HL-60 (cell line): ENCODE results near the gene FAM167B.

Experiments used
- DNase-seq, 2 experiments: peaks; one replicate each; pipeline ENCODE4 v3.0.0-alpha.2; 2010 to 2020; ENCODE audit warnings: low read depth in 1 of 2, low spot score in 1 of 2
- H3K27ac ChIP-seq: fragments of 250-450 bp; sonication (Bioruptor Pico); replicated peaks from 2 replicates; pipeline ENCODE4 v1.5.1; 2020; ENCODE audit warnings: mild to moderate bottlenecking, moderate library complexity
- H3K27me3 ChIP-seq: fragments of 250-450 bp; sonication (Bioruptor Pico); 2 replicates; pipeline ENCODE4 v1.5.1; 2021; ENCODE audit warnings: mild to moderate bottlenecking, moderate library complexity; ENCODE audit not compliant: insufficient read depth, poor library complexity, severe bottlenecking
- H3K4me3 ChIP-seq: replicated peaks from 2 replicates; pipeline ENCODE4 v1.5.1; 2011; ENCODE audit warnings: mild to moderate bottlenecking, control low read depth, low read length; ENCODE audit not compliant: insufficient read depth
- GABPA ChIP-seq: IDR thresholded peaks from 2 replicates; pipeline ENCODE4 v1.6.1; 2012; ENCODE audit warnings: low read depth
- POLR2AphosphoS5 ChIP-seq: IDR thresholded peaks from 2 replicates; pipeline ENCODE4 v1.6.1; 2012; ENCODE audit warnings: low read depth
- SPI1 ChIP-seq: IDR thresholded peaks from 2 replicates; pipeline ENCODE4 v1.6.1; 2012; ENCODE audit warnings: low read depth, mild to moderate bottlenecking, borderline replicate concordance
- long read RNA-seq: library from polyadenylated mRNA; unstranded; transcript quantifications from one replicate; pipeline ENCODE4 v2.0.0, GENCODE V29; 2020
- TF ChIP-seq, protein P1 (sequence below): IDR thresholded peaks from one replicate; pipeline ENCODE4 v1.5.1; 2011; ENCODE audit warnings: low read length, control low read depth, inconsistent platforms; ENCODE audit not compliant: insufficient read depth
- TF ChIP-seq, protein P2 (sequence below): IDR thresholded peaks from 2 replicates; pipeline ENCODE4 v1.6.1; 2012; ENCODE audit warnings: low read depth; ENCODE audit not compliant: insufficient replicate concordance

The FAM167B gene
- long read RNA-seq, result 0 reads

DNA sequence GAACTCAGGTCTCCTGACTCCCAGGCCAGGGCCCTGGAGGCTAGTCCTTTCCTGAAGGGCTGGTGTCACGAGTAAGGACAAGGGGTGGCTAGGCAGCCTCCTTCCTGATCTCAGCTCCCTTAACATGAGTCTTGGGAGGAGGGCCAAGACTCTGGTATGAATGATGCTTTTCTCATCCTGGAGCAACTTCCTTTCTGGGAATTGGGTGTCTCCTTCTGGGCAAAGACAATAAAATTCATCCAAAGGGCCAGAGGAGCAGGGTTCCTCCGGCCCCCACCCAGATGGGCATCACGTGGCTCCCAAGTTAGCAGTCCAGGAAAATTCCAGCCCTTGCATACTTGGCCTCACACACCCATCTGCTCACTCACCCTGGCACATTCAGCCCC lies at the start of gene FAM167B:
Gene FAM167B (plus strand): TSS at position 335 of the 386 bp plus-strand sequence. CDS start 200 bp downstream, outside the sequence.
- Histone ChIP-seq H3K4me3 (no peak within 1 kb of the TSS), H3K27me3 (no peaks in the 10 kb centered on the region), H3K27ac (no peak within 1 kb of the TSS)
- TF ChIP-seq SPI1, result no peak
- TF ChIP-seq POLR2AphosphoS5, result no peak
- DNase-seq, result no peak

DNA sequence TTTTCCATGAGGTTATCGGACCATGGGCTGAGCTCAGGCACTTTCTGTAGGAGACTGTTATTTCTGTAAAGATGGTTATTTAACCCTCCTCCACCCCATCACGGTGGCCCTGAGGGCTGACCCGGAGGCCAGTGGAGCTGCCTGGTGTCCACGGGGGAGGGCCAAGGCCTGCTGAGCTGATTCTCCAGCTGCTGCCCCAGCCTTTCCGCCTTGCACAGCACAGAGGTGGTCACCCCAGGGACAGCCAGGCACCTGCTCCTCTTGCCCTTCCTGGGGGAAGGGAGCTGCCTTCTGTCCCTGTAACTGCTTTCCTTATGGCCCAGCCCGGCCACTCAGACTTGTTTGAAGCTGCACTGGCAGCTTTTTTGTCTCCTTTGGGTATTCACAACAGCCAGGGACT lies 49.2 kb upstream of the FAM167B start:
- H3K27ac ChIP-seq, result no peak overlapping the region
- H3K4me3 ChIP-seq, result no peak overlapping the region
- DNase-seq, result no peak
- no peak for TF ChIP-seq POLR2AphosphoS5
- TF ChIP-seq, protein P1, sequence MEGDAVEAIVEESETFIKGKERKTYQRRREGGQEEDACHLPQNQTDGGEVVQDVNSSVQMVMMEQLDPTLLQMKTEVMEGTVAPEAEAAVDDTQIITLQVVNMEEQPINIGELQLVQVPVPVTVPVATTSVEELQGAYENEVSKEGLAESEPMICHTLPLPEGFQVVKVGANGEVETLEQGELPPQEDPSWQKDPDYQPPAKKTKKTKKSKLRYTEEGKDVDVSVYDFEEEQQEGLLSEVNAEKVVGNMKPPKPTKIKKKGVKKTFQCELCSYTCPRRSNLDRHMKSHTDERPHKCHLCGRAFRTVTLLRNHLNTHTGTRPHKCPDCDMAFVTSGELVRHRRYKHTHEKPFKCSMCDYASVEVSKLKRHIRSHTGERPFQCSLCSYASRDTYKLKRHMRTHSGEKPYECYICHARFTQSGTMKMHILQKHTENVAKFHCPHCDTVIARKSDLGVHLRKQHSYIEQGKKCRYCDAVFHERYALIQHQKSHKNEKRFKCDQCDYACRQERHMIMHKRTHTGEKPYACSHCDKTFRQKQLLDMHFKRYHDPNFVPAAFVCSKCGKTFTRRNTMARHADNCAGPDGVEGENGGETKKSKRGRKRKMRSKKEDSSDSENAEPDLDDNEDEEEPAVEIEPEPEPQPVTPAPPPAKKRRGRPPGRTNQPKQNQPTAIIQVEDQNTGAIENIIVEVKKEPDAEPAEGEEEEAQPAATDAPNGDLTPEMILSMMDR, result no peak
- no peak for TF ChIP-seq SPI1
- no peaks in the 10 kb centered on the region for H3K27me3 ChIP-seq

DNA sequence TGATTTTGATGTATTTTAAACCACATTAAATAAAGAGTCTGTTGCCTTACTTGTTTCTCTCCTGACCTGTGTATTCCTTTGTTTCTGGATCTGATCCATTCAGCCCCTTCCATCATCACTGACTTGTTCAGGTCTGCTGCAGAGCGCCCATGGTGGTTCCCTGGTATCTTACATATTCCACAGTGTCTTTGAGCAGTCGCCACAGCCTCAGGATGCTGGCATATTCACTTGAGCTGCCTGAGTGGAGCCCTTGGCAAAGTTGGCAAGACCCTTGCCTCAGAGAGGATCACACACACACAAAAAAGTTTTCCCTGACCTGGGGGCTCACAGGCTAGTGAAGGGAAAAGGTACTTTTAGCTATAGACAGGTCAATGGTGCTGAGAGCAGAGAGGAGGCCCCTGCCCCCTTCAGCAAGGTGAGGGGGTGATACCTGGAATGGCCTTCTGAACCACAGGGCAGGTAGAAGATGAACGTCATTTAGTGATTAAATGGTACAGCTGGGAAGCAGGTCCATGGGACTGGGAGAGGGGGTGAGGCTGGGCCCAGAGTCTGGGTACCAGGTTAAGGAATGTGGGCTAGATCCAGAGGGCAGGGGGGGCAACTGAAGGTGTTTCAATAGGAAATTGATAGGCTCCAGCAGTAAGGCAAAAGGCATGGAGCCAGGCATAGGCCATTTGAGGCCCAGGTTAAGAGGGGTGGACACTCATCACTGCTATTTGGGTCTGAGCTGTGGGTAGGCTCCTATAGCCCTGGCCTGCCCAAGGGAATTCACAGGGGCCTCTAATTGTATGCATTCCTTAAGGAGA lies 48.6 kb upstream of the FAM167B start:
- no peaks in the 10 kb centered on the region for H3K27me3 ChIP-seq
- H3K4me3 ChIP-seq, result no peak overlapping the region
- no peak overlapping the region for H3K27ac ChIP-seq
- no peak for DNase-seq
- TF ChIP-seq, protein P1, result no peak
- TF ChIP-seq POLR2AphosphoS5 (peak; percentile 58; the same call in 1 of the 2 replicates), SPI1 (no peak), GABPA (no peak)
- TF ChIP-seq, protein P2, sequence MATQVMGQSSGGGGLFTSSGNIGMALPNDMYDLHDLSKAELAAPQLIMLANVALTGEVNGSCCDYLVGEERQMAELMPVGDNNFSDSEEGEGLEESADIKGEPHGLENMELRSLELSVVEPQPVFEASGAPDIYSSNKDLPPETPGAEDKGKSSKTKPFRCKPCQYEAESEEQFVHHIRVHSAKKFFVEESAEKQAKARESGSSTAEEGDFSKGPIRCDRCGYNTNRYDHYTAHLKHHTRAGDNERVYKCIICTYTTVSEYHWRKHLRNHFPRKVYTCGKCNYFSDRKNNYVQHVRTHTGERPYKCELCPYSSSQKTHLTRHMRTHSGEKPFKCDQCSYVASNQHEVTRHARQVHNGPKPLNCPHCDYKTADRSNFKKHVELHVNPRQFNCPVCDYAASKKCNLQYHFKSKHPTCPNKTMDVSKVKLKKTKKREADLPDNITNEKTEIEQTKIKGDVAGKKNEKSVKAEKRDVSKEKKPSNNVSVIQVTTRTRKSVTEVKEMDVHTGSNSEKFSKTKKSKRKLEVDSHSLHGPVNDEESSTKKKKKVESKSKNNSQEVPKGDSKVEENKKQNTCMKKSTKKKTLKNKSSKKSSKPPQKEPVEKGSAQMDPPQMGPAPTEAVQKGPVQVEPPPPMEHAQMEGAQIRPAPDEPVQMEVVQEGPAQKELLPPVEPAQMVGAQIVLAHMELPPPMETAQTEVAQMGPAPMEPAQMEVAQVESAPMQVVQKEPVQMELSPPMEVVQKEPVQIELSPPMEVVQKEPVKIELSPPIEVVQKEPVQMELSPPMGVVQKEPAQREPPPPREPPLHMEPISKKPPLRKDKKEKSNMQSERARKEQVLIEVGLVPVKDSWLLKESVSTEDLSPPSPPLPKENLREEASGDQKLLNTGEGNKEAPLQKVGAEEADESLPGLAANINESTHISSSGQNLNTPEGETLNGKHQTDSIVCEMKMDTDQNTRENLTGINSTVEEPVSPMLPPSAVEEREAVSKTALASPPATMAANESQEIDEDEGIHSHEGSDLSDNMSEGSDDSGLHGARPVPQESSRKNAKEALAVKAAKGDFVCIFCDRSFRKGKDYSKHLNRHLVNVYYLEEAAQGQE, result no peak

DNA sequence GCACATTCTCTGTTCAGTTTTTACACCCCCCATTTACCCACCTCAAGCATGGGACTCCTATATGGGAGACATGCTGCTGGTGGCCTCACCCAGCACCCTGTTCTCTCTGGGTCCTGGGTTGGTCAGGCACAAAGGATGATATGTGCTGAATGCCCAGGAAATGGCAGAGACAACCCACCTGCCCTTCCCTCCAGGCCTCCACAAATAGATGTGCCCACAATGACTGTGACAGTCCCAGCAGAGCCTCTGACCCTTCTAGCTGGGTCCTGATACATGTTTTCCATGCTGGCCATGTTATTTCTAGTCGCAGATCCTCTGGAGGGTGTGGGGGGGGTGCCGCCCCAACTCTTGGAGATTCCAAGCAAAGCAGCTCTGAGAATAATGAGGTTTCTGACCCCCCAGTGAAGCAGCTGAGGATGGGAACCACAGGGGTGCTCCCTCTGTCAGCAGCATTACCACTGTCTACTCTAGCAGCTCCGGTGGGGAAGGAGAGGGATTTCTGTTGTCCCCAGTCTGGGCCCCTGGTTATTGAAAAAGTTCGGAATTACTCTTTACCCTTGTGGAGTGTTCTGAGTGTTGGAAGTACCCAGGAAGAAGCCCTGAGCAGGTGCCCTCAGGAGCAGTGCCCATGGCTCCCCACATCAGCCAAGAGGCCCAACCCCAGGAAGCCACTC lies 47.8 kb upstream of the FAM167B start:
- no peaks in the 10 kb centered on the region for H3K27me3 ChIP-seq
- no peak overlapping the region for H3K27ac ChIP-seq
- no peak for DNase-seq
- no peak overlapping the region for H3K4me3 ChIP-seq
- TF ChIP-seq, protein P1, result no peak
- TF ChIP-seq POLR2AphosphoS5, result no peak

DNA sequence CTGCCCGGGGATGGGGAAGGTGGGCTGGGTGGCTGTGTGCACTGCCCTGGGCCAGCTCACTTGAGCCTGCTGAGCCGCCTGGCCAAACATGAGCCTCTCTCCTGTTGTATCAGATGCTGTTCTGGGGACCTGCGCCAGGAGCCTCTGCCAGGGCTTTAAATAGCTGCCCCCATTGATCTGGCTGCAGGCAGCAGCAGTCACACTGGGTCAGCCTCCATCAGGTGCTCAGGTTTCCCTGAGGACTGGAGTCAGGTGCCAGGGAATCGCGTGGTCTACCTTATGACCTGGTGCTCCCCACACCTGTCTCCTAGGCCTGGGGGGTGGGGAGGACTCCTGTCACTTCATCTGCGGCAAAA lies 47.3 kb upstream of the FAM167B start:
- Histone ChIP-seq H3K27ac (no peak overlapping the region), H3K4me3 (no peak overlapping the region), H3K27me3 (no peaks in the 10 kb centered on the region)
- no peak for DNase-seq
- TF ChIP-seq SPI1, result no peak
- TF ChIP-seq POLR2AphosphoS5, result no peak
- TF ChIP-seq, protein P2, result no peak
- TF ChIP-seq, protein P1, result no peak
